K562 (cell line): ENCODE results near the gene ETFBKMT. TPM values are rescaled to one million over a fixed set of nuclear protein-coding genes. Genes with fewer than 3 reads are reported as not detected.

ENCODE experiments used
- ASH1L ChIP-seq: fragments of 450-650 bp; IDR thresholded peaks from 2 replicates; pipeline ENCODE4 v1.6.1; 2018; ENCODE audit warnings: borderline replicate concordance, mild to moderate bottlenecking, low read depth; ENCODE audit not compliant: partially characterized antibody
- KAT2B ChIP-seq: IDR thresholded peaks from one replicate; pipeline ENCODE4 v1.6.1; 2012; ENCODE audit warnings: low read depth, mild to moderate bottlenecking, control low read depth, inconsistent platforms, low read length, moderate library complexity
- NR4A1 ChIP-seq, 2 experiments: fragments of 250-450 bp in 1 of 2; fragments of 450-650 bp in 1 of 2; sonication (Bioruptor Pico) in 1 of 2; IDR thresholded peaks; 2 replicates each; pipeline versions ENCODE4 v1.4.0 to v1.6.1; 2016 to 2020; ENCODE audit warnings: mild to moderate bottlenecking in 2 of 2, missing compliant biosample characterization in 1 of 2, missing genetic modification characterization in 1 of 2, moderate library complexity in 1 of 2
- RCOR1 ChIP-seq, 2 experiments: IDR thresholded peaks; 2 replicates each; pipeline ENCODE4 v1.6.1; 2012; ENCODE audit warnings: low read depth in 2 of 2, low read length in 2 of 2, borderline replicate concordance in 1 of 2, improper control_type of control experiment in 1 of 2
- SMARCA5 ChIP-seq: fragments of 450-650 bp; IDR thresholded peaks from 2 replicates; pipeline ENCODE4 v1.6.1; 2016
- SNIP1 ChIP-seq: fragments of 450-650 bp; IDR thresholded peaks from 2 replicates; pipeline ENCODE4 v1.7.1; 2017; ENCODE audit warnings: low read depth, mild to moderate bottlenecking
- ZC3H4 ChIP-seq: sonication (generic); formaldehyde crosslinking; IDR thresholded peaks from 2 replicates; pipeline ENCODE4 v1.9.0; 2021; ENCODE audit warnings: missing genetic modification reagents, borderline replicate concordance
- ZNF23 ChIP-seq: fragments of 250-450 bp; sonication (Bioruptor Pico); IDR thresholded peaks from 2 replicates; pipeline ENCODE4 v1.4.0; 2020; ENCODE audit warnings: mild to moderate bottlenecking
- ZNF436 ChIP-seq: fragments of 250-450, 450-650 bp; sonication (Bioruptor Pico); formaldehyde crosslinking; IDR thresholded peaks from 2 replicates; pipeline ENCODE4 v1.7.0; 2020; ENCODE audit warnings: mild to moderate bottlenecking
- ZNF507 ChIP-seq: conservative IDR thresholded peaks from 2 replicates; pipeline ENCODE4 v1.6.1; 2017; ENCODE audit warnings: missing genetic modification characterization, missing compliant biosample characterization
- polyA plus RNA-seq, 8 experiments: library from polyadenylated mRNA; depleted of rRNA in 4 of 8; stranded (reverse) in 5 of 8; unstranded in 3 of 8; fragments of >200 nt; fragmentation: Nextera tagmentation in 2 of 8; fragmentation: Illumina TruSeq in 1 of 8; extraction: Ambion mirVana in 2 of 8; extraction: Trizol in 1 of 8; gene quantifications; 2 replicates each; pipeline versions ENCODE4 v1.2.1 to v1.2.3, GENCODE V29; 2011 to 2014; ENCODE audit warnings: inconsistent platforms in 1 of 8, missing spikeins in 1 of 8
- total RNA-seq, 7 experiments: library from RNA; depleted of rRNA in 6 of 7; stranded (reverse); fragments of >200 nt in 6 of 7; fragmentation: Illumina TruSeq in 2 of 7; extraction: Trizol in 2 of 7; gene quantifications; 2 replicates each; pipeline versions ENCODE4 v1.2.1 to v1.2.3, GENCODE V29; 2011 to 2021; ENCODE audit warnings: low replicate concordance in 1 of 7
- TF ChIP-seq, protein P1 (sequence below): fragments of 450-650 bp; formaldehyde crosslinking; IDR thresholded peaks from 2 replicates; pipeline ENCODE4 v1.4.0; 2020; ENCODE audit warnings: mild to moderate bottlenecking, mixed read lengths
- TF ChIP-seq, protein P2 (sequence below): fragments of 250-450 bp; sonication (Bioruptor Pico); IDR thresholded peaks from 2 replicates; pipeline ENCODE4 v1.6.1; 2021; ENCODE audit warnings: mild to moderate bottlenecking
- TF ChIP-seq, protein P3 (sequence below): sonication (generic); formaldehyde crosslinking; IDR thresholded peaks from 2 replicates; pipeline ENCODE4 v1.8.1; 2022; ENCODE audit warnings: missing genetic modification reagents
- TF ChIP-seq, protein P4 (sequence below), 2 experiments: fragments of 450-650 bp in 1 of 2; IDR thresholded peaks; 2 replicates each; pipeline ENCODE4 v1.6.1; 2011 to 2017; ENCODE audit warnings: low read depth in 2 of 2, antibody characterized with exemption in 1 of 2, borderline replicate concordance in 1 of 2, low read length in 1 of 2, mild to moderate bottlenecking in 1 of 2, mixed read lengths in 1 of 2; ENCODE audit not compliant: control insufficient read depth in 1 of 2
- TF ChIP-seq, protein P5 (sequence below): fragments of 250-450 bp; sonication (Bioruptor Pico); IDR thresholded peaks from 2 replicates; pipeline ENCODE4 v1.4.0; 2020; ENCODE audit warnings: mild to moderate bottlenecking, moderate library complexity

ETFBKMT gene
- total and polyA plus RNA-seq, 9 of the 15 experiments (the other 6 are each of a cell fraction or from before 2014, with no cell fraction given) = 0.18 to 1.7 (median 0.96) TPM

DNA sequence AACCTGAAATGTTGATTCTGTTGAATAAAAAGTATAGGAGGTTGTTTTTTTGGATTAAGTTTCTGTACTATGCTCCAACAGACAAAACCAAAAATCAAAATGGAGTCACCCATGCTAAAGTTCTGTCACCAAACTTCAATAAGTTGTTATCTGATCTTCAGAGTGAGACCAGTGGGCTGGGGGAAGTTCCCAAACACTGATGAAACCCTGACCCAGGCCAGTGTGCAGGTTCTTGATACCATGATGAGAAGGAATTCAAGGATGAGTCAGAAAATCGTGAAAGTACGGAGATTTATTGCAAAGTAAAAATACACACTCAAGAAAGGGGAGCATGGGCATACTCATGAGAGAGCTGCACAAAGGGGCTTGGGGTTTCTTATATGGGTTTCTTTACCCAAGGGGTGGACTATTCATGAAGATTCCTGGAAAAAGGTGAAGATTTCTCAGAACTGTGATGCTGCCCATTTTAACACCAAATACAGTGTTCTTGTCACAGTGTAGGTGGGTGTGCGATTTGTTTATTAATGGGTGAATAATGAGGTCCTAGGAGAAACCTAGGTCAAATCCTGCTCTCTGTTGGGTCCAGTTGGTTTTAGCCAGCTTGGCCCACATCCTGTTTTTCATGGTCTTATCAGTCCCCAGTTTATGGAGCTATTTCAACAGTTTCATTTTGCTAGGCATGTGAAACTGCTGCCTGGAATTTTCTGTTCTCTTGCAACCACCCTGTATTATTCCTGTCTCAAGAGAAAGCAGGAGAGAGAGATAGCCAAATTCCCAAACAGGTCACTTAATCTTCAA, 41.1 kb upstream of the ETFBKMT start (continued):
- TF ChIP-seq, protein P1, sequence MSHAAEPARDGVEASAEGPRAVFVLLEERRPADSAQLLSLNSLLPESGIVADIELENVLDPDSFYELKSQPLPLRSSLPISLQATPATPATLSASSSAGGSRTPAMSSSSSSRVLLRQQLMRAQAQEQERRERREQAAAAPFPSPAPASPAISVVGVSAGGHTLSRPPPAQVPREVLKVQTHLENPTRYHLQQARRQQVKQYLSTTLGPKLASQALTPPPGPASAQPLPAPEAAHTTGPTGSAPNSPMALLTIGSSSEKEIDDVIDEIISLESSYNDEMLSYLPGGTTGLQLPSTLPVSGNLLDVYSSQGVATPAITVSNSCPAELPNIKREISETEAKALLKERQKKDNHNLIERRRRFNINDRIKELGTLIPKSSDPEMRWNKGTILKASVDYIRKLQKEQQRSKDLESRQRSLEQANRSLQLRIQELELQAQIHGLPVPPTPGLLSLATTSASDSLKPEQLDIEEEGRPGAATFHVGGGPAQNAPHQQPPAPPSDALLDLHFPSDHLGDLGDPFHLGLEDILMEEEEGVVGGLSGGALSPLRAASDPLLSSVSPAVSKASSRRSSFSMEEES (CRISPR knock-in tag) = peak; percentile 50
- no peak for TF ChIP-seq SNIP1
- TF ChIP-seq ZC3H4 (CRISPR knock-in tag) = no peak
- TF ChIP-seq NR4A1 (CRISPR knock-in tag; IDR thresholded peaks at IDR 0.05) = peak; percentile 77; the same call in 1 of the 2 replicates
- TF ChIP-seq NR4A1 (tag; IDR thresholded peaks at IDR 0.05) = peak; percentile 99
- no peak for TF ChIP-seq SMARCA5
- peak; percentile 82 for TF ChIP-seq ZNF23
- no peak for TF ChIP-seq ASH1L
- TF ChIP-seq, protein P2, sequence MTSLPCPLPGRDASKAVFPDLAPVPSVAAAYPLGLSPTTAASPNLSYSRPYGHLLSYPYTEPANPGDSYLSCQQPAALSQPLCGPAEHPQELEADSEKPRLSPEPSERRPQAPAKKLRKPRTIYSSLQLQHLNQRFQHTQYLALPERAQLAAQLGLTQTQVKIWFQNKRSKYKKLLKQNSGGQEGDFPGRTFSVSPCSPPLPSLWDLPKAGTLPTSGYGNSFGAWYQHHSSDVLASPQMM (CRISPR knock-in tag) = no peak
- no peak for TF ChIP-seq KAT2B
- TF ChIP-seq, protein P3, sequence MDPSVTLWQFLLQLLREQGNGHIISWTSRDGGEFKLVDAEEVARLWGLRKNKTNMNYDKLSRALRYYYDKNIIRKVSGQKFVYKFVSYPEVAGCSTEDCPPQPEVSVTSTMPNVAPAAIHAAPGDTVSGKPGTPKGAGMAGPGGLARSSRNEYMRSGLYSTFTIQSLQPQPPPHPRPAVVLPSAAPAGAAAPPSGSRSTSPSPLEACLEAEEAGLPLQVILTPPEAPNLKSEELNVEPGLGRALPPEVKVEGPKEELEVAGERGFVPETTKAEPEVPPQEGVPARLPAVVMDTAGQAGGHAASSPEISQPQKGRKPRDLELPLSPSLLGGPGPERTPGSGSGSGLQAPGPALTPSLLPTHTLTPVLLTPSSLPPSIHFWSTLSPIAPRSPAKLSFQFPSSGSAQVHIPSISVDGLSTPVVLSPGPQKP (CRISPR knock-in tag) = no peak
- TF ChIP-seq, protein P4, sequence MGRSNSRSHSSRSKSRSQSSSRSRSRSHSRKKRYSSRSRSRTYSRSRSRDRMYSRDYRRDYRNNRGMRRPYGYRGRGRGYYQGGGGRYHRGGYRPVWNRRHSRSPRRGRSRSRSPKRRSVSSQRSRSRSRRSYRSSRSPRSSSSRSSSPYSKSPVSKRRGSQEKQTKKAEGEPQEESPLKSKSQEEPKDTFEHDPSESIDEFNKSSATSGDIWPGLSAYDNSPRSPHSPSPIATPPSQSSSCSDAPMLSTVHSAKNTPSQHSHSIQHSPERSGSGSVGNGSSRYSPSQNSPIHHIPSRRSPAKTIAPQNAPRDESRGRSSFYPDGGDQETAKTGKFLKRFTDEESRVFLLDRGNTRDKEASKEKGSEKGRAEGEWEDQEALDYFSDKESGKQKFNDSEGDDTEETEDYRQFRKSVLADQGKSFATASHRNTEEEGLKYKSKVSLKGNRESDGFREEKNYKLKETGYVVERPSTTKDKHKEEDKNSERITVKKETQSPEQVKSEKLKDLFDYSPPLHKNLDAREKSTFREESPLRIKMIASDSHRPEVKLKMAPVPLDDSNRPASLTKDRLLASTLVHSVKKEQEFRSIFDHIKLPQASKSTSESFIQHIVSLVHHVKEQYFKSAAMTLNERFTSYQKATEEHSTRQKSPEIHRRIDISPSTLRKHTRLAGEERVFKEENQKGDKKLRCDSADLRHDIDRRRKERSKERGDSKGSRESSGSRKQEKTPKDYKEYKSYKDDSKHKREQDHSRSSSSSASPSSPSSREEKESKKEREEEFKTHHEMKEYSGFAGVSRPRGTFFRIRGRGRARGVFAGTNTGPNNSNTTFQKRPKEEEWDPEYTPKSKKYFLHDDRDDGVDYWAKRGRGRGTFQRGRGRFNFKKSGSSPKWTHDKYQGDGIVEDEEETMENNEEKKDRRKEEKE (IDR thresholded peaks at IDR 0.05; ENCODE audit: borderline replicate concordance in 1 of 2, control insufficient read depth in 1 of 2, low read depth in 2 of 2, low read length in 1 of 2) = no peak
- TF ChIP-seq ZNF436 (CRISPR knock-in tag) = no peak
- peak; percentile 57 for TF ChIP-seq ZNF507 (tag)
- peak in 1 of 2 experiments; percentile 39; a peak in 1 of 4 replicates for TF ChIP-seq RCOR1 (IDR thresholded peaks at IDR 0.05; ENCODE audit: borderline replicate concordance in 1 of 2, low read depth in 2 of 2, low read length in 2 of 2)
- TF ChIP-seq, protein P5, sequence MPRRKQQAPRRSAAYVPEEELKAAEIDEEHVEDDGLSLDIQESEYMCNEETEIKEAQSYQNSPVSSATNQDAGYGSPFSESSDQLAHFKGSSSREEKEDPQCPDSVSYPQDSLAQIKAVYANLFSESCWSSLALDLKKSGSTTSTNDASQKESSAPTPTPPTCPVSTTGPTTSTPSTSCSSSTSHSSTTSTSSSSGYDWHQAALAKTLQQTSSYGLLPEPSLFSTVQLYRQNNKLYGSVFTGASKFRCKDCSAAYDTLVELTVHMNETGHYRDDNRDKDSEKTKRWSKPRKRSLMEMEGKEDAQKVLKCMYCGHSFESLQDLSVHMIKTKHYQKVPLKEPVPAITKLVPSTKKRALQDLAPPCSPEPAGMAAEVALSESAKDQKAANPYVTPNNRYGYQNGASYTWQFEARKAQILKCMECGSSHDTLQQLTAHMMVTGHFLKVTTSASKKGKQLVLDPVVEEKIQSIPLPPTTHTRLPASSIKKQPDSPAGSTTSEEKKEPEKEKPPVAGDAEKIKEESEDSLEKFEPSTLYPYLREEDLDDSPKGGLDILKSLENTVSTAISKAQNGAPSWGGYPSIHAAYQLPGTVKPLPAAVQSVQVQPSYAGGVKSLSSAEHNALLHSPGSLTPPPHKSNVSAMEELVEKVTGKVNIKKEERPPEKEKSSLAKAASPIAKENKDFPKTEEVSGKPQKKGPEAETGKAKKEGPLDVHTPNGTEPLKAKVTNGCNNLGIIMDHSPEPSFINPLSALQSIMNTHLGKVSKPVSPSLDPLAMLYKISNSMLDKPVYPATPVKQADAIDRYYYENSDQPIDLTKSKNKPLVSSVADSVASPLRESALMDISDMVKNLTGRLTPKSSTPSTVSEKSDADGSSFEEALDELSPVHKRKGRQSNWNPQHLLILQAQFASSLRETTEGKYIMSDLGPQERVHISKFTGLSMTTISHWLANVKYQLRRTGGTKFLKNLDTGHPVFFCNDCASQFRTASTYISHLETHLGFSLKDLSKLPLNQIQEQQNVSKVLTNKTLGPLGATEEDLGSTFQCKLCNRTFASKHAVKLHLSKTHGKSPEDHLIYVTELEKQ (CRISPR knock-in tag) = peak; percentile 95
